Pulmonary artery endothelial cell (primary cell): ENCODE results near the gene KLHDC7B. TPM values are rescaled to one million over a fixed set of nuclear protein-coding genes. Genes with fewer than 3 reads are reported as not detected.

ENCODE experiments used
- DNase-seq: peaks from one replicate; pipeline ENCODE4 v3.0.0-alpha.2; 2011; ENCODE audit warnings: low read depth, low spot score
- total RNA-seq: library from RNA; depleted of rRNA; stranded (reverse); fragments of >200 nt; gene quantifications from 2 replicates; pipeline ENCODE4 v1.2.3, GENCODE V29; 2014

The KLHDC7B gene
- total RNA-seq, 1 donor from 2014 or later, result not detected

DNA sequence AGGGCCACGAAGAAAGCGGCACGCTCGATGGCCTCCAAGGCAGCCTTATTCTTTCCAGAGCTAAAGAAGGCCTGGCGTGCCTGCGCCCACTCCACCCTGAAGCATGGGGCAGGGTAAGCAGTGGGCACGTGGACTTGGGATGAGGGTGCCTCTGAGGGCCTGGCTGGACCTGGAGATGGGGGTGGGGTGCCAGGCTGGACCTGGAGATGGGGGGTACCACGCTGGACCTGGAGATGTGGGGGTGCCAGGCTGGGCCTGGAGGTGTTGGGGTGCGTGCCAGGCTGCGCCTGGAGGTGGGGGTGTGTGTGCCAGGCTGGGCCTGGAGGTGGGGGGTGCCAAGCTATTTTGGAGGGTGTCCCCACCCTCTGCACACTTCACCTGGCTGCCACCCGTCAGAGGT is 27.3 kb downstream of the KLHDC7B start:
- DNase-seq, result no peak

DNA sequence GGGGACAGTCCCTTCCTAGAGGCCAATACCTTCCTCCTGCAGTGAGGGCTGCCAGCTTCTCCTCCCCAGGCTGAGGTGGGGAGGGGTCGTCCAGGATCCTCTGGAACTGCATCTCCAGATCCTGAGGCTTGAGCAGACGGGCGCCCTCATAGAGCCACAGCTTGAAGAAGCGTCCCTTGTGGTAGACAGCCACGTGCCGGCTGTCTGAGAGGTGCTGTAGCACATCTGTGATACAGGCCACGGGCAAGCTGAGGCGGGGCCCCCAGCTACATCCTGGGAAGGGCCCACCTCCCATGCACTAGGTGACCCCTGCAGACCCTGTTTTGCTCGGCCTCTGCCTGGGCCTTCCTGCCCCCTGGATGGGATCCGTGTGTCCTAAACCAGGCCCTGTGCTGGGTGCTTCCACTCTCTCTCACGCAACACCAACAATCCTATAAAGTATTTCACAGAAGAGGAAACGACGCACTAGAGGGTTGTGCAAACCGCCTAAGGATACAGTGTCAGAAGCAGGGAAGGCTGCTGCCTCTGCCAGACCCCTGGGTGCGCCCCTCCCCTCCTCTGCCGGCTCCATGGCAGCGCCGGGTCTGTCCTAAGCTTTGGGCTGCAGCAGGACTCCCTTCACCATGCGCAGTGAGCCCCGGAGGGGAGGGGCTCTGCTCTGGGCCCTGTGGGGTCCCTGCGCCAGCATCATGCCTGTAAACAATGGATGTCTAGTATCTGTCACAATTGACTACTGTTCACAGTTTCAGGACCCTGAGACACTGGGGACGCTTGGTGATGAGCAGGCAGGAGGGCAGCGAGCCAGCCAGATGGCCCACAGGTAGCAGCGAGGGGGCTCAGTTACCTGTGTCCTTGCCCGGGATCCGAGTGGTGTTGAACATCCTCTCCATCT is 28.0 kb downstream of the KLHDC7B start:
- no peak for DNase-seq

DNA sequence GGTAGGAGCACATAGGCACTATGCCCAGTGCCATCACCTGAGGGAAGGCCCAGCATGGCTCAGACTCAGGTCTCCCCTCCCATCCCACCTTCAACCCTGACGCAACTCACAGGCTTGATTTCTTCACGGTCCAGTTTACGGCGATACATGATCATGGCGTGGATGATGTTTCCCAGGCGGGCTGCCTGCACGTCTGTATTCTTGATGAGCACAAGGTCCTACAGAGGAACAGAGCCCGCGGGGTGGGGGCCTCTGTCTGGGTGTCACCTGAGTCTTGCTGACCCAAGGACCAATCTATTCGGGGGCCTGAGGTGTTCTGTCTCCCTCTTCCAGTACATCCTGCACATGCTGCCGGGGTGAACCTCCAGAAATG is 28.7 kb downstream of the KLHDC7B start:
- DNase-seq, result no peak

DNA sequence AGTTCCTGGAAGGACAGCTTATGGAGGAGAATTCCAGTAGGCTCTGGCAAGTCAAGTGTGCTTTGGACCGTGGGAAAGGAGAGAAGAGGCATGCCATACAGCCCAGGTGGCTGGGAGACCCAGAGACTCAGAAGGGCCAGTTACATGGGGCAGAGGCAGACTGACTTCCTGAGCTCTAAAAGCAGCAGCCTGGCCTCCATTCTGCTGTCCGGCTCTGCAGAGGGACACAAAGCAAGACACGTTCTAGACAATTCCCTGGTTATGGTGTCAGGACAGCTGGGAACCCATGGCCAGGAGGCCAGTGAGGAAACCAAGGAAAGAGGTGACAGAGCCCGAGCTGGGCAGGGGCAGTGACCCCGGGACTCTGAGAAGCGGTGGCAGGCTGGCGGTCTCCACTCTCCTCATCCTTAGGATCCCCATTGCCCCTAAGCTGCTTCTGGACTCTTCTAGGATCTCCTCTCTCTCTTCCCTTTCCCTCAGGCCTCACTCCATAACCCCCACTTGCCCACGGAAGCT is 29.8 kb downstream of the KLHDC7B start:
- DNase-seq, result no peak

DNA sequence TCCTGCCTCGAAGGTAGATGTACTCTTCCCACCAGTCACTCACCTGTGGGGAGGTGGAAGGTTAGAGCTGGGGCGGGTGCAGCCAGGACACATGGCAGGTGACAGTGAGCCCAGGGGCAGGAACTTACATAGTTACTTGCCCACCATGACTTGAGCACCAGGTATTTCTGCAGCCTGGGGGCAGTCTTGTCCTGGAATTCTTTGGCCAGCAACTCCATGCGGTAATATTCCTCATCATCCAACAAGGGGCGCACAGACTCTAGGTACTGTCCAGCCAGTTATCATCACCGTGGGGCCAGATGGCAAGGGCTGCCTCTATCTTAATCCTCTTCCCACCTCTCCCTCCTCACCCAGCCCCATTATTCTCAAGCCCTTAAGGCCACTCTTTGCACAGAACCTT is 30.4 kb downstream of the KLHDC7B start:
- DNase-seq, result peak; percentile 19

DNA sequence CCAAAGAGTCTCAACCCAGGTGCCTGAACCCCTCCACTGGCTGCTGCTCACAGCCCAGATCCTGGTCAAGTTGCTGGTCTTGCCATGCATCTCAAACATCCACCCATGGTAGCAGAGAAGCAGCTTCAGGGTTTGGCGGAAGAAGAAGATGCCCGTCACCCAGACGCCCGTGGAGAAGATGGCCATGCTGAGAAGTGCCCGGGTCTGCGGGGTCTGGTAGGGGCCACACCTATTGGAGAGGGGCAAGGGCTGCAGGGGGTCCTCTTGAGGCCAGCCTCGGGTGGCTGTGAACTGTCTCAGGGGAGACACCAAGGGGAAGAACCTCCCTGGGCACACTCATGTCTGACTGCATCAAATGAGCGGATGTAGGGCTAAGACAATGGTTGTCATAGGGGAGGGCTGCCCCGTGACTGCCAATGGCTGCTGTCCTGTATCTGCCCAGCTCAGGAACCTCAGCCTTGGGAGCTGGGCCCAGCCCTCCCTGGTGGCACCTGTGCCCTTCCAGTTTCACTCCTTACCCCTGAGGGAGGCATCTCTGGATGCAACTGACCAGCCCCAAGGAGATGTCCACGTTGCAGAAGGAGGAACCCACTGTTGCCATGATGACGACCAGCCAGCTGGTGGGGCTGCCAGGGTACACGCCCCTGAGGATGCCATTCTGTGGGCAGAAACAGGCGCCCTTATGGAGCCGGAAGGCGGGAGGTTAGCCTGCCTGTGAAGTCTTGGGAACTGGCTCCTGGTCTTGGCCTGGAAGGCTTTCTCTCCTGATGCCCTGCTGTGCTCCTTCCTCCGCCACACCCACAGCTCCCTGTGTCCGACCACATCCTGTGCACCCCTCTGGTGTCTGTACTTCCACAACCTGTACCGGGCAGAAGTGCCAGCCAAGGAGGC is 31.4 kb downstream of the KLHDC7B start:
- no peak for DNase-seq

DNA sequence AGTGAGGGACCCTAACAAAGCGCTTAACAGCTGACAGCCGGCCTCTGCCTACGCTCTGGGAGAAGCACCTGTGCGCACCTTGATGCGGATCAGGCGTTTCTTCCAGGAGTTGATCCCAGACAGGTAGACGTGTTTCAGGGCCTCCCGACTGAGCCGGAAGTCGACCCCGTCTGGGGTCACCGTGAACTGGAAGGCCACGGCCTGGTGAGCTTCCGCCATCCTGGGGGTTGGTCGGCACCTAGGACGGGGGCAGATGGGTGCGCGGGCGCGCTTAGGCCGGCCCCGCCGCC is 31.9 kb downstream of the KLHDC7B start:
- no peak for DNase-seq

DNA sequence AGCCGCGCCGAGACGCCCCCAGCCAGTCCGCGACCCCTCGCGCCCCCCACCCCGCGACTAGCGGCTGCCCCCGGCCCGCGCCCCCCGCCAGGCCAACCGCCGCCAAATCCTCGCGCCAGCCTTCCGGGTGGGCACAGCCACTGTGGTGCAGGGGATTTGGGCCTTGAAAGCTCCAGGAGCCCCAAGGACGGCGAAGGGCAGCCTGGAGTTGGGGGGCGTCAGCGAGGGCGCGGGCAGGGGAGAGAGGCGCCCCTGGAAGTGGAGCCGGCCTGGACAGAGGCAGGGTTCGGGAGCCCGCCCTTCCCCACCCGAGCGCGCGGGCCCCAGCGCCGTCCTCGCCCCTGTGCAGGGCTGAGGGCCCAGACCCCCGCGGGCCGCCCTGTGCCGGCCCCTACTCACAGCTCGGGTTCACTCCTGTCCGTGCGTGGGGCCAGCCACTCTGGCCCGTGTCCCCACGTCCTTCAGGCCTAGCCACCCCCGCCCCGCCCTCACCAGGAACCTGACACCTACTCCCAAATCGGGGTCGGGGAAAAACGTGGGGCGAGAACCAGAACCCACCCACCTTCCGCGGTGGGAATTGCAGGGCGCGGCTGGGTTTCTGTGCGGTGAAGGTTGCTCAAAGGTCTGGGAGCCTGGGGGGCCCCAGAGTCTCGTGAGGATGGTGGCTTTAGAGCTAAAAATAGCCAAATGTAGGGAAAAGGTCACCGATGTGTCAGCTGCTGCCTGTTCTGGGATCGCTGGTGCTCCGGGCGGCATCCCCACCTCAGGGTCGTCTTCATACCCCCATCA is 32.5 kb downstream of the KLHDC7B start, which contains the start of gene CPT1B:
Gene CPT1B, minus strand, starts transcription at position 441 of the 789 bp plus-strand sequence. CDS start 512 bp downstream, outside the sequence.
- DNase-seq, result no peak

DNA sequence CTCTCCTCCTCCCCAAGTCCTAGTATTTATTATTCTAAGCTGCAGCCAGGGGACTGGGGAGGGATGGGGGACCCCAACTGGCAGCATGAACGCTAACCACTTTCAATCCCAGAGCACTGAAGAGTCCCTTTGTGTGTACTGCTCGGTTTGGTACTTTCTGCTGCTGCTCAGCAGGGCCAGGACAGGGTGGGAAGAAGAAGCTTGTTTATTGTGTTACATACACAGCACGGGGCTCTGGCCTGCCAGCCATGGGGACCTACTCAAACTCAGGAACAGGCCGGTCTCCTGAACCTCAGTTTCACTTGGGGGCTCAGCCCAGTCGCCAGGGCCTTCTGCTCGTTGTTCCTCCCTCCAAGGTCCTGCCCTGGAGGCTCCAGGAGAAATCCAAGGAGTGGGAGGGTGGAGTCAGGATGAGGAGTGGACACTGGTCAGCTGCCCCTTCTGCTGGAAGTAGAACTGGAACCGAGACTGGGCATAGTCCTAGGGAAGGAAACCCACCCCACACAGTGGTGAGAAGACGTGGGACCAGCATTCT is 33.1 kb downstream of the KLHDC7B start:
- no peak for DNase-seq

DNA sequence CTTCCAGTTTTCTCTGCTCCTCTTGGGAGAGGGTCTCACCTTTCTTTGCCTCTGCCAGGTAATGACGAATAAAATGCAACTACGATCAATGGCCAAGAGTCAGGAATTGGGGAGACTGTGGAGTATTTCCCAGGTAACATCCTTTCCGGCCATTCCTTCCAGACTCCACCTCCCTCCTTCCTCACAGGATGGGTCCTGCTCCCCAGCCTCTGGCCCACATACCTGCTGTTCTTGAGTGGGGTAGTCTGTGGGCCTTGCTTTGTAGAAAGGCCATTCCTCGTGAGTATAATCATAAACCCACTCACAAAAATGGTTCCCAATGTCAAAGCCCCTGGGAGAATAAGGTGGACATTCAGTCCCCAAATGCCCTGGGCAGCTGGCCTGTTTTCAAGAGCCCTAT is 34.1 kb downstream of the KLHDC7B start:
- no peak for DNase-seq

DNA sequence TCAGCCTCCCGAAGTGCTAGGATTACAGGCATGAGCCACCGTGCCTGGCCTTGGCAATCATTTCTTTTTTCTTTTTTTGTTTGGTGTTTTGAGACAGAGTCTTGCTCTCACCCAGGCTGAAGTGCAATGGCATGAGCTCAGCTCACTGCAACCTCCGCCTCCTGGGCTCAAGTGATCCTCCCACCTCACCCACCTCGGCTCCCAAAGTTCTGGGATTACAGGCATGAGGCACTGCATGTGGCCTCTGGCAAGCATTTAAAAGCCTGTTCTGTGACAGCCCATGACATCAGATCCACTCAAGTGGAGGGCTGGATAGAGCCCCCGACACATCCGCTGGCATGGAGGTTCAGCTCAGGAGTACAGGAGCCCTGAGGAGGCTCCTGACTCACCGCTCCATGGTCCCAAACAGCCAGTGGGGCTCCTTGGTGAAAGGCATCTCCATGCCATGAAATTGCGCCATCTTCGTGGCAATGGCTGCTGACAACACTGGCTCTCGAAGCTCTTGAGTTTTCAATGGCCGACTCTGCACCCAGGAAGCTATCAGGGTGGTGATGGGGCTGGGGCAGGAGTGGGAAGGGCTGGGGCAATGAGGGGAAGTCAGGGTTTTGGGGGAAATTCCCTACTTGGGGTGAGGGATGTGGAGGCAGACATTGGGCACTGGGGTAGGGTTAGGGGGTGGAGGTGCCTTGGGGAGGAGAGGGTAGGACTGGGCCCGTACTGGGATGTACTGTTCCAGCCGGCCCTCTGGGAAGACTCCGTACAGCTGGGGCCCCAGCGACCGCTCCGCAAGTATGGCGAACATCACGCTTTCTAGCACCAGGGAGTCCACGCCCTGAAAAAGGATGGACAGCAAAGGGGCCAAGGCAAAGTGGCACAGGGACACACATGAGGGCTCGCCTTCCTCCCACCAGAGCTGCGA is 35.6 kb downstream of the KLHDC7B start:
- no peak for DNase-seq

DNA sequence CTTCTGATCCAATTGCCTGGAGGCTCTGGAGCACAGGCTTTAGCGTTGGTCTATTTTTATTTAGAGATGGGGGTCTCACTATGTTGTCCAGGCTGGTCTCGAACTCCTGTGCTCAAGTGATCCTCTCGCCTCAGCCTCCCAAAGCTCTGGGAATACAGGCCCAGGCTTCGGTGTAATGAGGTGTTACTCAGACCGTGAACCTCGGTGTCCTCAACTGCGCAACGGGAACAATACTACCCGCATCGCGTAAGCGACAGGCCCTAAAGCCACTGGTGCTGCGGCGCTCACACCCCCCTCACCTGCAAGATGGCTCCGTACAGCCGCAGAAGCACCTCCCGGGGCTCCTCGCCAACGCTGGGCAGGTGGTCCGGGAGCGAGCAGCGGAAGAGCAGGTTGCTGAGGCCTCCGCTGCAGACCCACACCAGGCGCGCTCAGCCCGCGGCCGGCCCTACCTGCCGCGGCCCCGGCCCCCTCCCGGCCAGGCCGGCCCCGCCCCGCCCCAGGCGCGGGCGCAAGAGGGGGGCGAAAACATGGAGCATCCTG is 36.3 kb downstream of the KLHDC7B start:
- DNase-seq, result no peak

DNA sequence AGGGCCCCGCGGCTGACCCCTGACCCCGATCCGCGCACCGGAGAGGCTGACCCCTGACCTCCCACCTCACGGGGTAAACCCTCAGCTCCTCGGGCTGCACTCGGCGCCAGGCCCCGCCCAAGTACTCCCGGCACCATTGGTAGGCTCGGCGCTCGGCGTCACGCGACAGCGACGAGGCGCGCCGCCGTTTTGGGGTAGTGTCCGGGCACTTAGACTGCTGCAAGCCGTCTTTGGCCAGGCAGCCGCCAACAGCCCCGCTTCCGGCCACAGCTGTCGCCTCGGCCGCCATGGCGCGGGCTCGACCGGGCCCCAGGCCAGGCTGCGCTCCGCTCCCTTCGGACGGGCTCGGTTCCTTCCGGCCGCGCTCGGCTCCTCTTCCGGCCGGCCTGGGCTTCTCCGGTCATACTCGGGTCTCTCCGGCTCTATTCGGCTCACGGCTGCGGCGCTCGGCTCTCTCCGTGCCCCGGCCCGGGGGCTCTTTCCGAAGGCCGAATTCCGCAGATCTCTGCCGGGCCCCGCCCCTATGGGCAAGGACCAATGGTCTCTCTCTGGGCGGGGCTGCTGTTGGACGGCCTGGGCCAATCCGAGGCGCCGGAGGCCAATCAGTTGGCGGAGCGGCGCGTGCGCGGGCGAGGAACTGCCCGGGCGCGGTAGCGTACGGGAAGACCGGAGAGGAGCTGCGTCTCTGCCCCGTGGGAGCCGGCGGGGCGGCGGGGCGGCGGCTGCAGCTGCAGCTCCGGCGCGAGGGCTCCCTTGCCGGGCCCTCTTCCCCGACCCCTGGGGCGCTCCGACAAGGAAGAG is 37.0 kb downstream of the KLHDC7B start, which contains the start of gene CHKB:
Gene CHKB, minus strand, starts transcription at position 357 of the 801 bp plus-strand sequence. Its CDS starts 68 bp downstream, at position 289.
- DNase-seq, result peak; percentile 88

DNA sequence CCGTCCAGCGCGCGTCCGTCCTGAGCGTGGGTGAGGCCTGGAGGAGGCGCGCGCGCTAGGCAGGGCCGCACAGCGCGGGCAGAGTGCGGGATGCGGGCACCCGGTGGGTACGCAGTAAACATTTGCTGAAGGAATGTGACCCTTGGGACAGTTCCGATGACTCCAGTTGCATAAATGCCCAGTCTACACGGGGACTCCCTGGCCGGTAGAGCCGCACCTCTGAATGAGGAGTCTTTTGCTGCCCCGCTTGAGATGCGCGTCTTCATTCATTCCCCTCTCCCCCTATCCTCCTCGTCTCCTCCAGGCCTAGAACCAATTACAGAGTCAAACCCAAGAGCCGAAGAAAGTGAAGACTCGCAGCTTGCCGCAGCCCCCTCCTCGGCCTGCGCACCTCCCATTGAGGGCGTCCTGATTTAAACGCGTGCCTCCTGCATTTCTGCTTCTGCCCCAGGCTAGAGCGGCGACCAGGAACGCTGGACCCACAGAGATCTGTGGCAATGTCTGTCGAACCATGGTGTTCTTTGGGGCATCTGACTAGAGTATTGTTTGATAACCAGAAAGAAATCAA is 37.7 kb downstream of the KLHDC7B start:
- DNase-seq, result no peak

DNA sequence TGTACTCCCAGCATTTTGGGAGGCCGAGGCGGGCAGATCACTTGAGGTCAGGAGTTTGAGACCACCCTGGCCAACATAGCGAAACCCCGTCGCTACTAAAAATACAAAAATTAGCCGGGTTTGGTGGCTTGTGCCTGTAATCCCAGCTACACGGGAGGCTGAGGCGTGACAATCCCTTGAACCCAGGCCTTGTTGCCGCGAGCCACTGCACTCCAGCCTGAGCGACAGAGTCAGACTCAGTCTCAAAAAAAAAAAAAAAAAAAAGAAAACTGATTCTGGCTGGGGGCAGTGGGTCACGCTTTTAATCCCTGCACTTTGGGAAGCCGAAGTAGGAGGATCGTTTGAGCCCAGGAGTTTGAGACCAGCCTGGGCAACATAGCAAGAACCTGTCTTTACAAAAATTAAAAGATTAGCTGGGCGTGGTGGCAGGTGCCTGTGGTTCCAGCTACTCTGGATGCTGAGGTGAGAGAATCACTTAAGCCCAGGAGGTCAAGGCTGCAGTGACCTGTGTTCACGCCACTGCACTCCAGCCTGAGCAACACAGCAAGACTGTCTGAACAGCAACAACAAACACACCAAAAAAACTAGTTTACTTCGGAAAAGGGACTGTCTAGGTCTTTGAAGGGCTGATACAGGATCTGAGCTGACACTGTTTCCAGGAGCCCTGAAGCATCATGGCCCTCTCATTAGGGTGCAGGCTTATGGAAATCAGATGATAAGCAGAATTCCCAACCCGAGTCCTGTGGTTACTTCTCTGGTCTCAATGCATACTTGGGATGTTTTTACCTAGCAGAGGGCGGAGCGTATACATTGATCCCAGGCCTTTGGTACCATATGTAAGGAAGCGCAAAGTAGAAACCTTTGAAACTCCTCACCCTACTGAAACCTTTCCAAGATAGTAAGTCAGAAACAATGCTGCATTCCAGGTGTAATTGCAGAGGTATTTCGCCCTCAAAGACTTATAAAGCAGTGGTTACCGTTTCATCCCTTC is 38.7 kb downstream of the KLHDC7B start:
- no peak for DNase-seq

DNA sequence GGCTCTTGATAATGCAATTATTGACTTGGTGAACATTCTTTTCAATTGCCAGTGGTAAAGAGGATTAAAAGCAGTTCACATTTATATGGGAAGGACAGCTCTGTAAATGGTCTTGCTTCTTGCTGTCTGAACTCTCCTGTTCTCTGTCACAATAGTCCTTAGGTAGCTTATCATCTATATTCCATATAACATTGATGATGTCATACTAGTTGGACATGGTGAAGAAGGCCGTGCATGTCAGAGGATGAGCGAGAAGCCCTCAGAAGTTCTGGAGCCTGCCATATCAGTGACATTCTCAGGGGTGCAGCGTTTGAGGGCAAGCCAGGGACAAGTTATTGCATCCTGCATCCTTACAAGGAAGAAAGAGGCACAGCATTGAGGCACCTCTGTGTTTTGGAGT is 39.5 kb downstream of the KLHDC7B start:
- DNase-seq, result no peak

DNA sequence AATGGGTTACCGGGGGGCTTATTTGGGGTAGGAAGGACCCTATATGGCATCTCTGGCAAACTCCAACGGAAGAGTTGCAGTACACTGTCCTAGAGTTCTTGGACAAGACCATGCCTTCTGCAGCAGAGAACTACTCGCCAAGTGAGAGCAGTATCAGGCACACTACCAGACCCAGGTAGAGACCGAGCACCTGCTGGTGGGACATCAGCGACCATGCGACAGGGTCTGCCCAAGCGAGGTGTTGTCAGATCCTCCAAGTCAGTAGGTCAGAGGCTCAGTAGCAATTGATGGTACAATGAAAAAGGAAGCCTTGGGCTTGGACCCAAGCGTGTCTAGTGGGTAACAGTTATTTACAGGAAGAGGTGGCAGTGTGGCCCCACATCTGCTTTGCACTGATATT is 40.1 kb downstream of the KLHDC7B start:
- DNase-seq, result no peak
